K562 (cell line): ENCODE data around the gene PHF21A. TPM values are rescaled to one million over a fixed set of nuclear protein-coding genes. Genes with fewer than 3 reads are reported as not detected.

ENCODE experiments used
- BDP1 ChIP-seq: IDR thresholded peaks from 3 replicates; pipeline ENCODE4 v1.6.1; 2011; ENCODE audit not compliant: insufficient read length, insufficient read depth
- CCAR2 ChIP-seq: fragments of 200-400 bp; formaldehyde crosslinking; IDR thresholded peaks from 2 replicates; pipeline ENCODE4 v1.6.1; 2017; ENCODE audit warnings: mild to moderate bottlenecking, low read depth, low read length
- GTF2F1 ChIP-seq: IDR thresholded peaks from 2 replicates; pipeline ENCODE4 v1.6.1; 2011; ENCODE audit warnings: low read depth, low read length, improper control_type of control experiment
- HLTF ChIP-seq: fragments of 450-650 bp; IDR thresholded peaks from 2 replicates; pipeline ENCODE4 v1.6.1; 2016
- KDM4B ChIP-seq, 2 experiments: fragments of 450-650 bp in 1 of 2; sonication (generic) in 1 of 2; IDR thresholded peaks; 2 replicates each; pipeline ENCODE4 v1.6.1; 2016 to 2017; ENCODE audit warnings: borderline replicate concordance in 2 of 2, antibody characterized with exemption in 1 of 2, low read depth in 1 of 2, mild to moderate bottlenecking in 1 of 2
- RBM34 ChIP-seq: fragments of 200-400 bp; formaldehyde crosslinking; IDR thresholded peaks from 2 replicates; pipeline ENCODE4 v1.6.1; 2018; ENCODE audit warnings: low read length, borderline replicate concordance; ENCODE audit not compliant: insufficient read depth
- ZNF217 ChIP-seq: sonication (generic); formaldehyde crosslinking; IDR thresholded peaks from 2 replicates; pipeline ENCODE4 v1.8.0; 2022; ENCODE audit warnings: mild to moderate bottlenecking, missing genetic modification reagents
- ZNF316 ChIP-seq: fragments of 450-650 bp; IDR thresholded peaks from 2 replicates; pipeline ENCODE4 v1.6.1; 2016
- ZNF507 ChIP-seq: conservative IDR thresholded peaks from 2 replicates; pipeline ENCODE4 v1.6.1; 2017; ENCODE audit warnings: missing genetic modification characterization, missing compliant biosample characterization
- ZNF57 ChIP-seq: fragments of 450-650 bp; formaldehyde crosslinking; IDR thresholded peaks from 2 replicates; pipeline ENCODE4 v1.4.0; 2020; ENCODE audit warnings: mild to moderate bottlenecking, moderate library complexity
- ZNF586 ChIP-seq: fragments of 450-650 bp; formaldehyde crosslinking; conservative IDR thresholded peaks from 2 replicates; pipeline ENCODE4 v1.4.0; 2020; ENCODE audit warnings: mild to moderate bottlenecking, moderate library complexity
- ZNF707 ChIP-seq: fragments of 250-450 bp; sonication (Bioruptor Pico); conservative IDR thresholded peaks from 2 replicates; pipeline ENCODE4 v1.8.0; 2022; ENCODE audit warnings: inconsistent platforms, mild to moderate bottlenecking, moderate library complexity
- ZNF76 ChIP-seq: fragments of 250-450 bp; sonication (Bioruptor Pico); IDR thresholded peaks from 2 replicates; pipeline ENCODE4 v1.4.0; 2020; ENCODE audit warnings: mild to moderate bottlenecking, moderate library complexity, borderline replicate concordance
- polyA plus RNA-seq, 8 experiments: library from polyadenylated mRNA; depleted of rRNA in 4 of 8; stranded (reverse) in 5 of 8; unstranded in 3 of 8; fragments of >200 nt; fragmentation: Nextera tagmentation in 2 of 8; fragmentation: Illumina TruSeq in 1 of 8; extraction: Ambion mirVana in 2 of 8; extraction: Trizol in 1 of 8; gene quantifications; 2 replicates each; pipeline versions ENCODE4 v1.2.1 to v1.2.3, GENCODE V29; 2011 to 2014; ENCODE audit warnings: inconsistent platforms in 1 of 8, missing spikeins in 1 of 8
- total RNA-seq, 7 experiments: library from RNA; depleted of rRNA in 6 of 7; stranded (reverse); fragments of >200 nt in 6 of 7; fragmentation: Illumina TruSeq in 2 of 7; extraction: Trizol in 2 of 7; gene quantifications; 2 replicates each; pipeline versions ENCODE4 v1.2.1 to v1.2.3, GENCODE V29; 2011 to 2021; ENCODE audit warnings: low replicate concordance in 1 of 7
- TF ChIP-seq, protein P1 (sequence below): sonication (generic); formaldehyde crosslinking; IDR thresholded peaks from 2 replicates; pipeline ENCODE4 v1.8.1; 2022; ENCODE audit warnings: missing genetic modification reagents
- TF ChIP-seq, protein P2 (sequence below): fragments of 450-650 bp; IDR thresholded peaks from 2 replicates; pipeline ENCODE4 v1.6.1; 2017; ENCODE audit warnings: antibody characterized with exemption, mild to moderate bottlenecking
- TF ChIP-seq, protein P3 (sequence below): fragments of 450-650 bp; conservative IDR thresholded peaks from 2 replicates; pipeline ENCODE4 v1.6.1; 2016; ENCODE audit warnings: missing genetic modification characterization, low read depth, mild to moderate bottlenecking, control low read depth, missing compliant biosample characterization
- TF ChIP-seq, protein P4 (sequence below): fragments of 250-450 bp; sonication (Bioruptor Pico); IDR thresholded peaks from 2 replicates; pipeline ENCODE4 v1.4.0; 2020; ENCODE audit warnings: mild to moderate bottlenecking, moderate library complexity

Gene PHF21A
- total and polyA plus RNA-seq, 9 of the 15 experiments (the other 6 are each of a cell fraction or from before 2014, with no cell fraction given) = 1.5 to 32.4 (median 10.7) TPM

- TF ChIP-seq, protein P1, sequence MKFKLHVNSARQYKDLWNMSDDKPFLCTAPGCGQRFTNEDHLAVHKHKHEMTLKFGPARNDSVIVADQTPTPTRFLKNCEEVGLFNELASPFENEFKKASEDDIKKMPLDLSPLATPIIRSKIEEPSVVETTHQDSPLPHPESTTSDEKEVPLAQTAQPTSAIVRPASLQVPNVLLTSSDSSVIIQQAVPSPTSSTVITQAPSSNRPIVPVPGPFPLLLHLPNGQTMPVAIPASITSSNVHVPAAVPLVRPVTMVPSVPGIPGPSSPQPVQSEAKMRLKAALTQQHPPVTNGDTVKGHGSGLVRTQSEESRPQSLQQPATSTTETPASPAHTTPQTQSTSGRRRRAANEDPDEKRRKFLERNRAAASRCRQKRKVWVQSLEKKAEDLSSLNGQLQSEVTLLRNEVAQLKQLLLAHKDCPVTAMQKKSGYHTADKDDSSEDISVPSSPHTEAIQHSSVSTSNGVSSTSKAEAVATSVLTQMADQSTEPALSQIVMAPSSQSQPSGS (CRISPR knock-in tag) = no peak
- TF ChIP-seq, protein P2, sequence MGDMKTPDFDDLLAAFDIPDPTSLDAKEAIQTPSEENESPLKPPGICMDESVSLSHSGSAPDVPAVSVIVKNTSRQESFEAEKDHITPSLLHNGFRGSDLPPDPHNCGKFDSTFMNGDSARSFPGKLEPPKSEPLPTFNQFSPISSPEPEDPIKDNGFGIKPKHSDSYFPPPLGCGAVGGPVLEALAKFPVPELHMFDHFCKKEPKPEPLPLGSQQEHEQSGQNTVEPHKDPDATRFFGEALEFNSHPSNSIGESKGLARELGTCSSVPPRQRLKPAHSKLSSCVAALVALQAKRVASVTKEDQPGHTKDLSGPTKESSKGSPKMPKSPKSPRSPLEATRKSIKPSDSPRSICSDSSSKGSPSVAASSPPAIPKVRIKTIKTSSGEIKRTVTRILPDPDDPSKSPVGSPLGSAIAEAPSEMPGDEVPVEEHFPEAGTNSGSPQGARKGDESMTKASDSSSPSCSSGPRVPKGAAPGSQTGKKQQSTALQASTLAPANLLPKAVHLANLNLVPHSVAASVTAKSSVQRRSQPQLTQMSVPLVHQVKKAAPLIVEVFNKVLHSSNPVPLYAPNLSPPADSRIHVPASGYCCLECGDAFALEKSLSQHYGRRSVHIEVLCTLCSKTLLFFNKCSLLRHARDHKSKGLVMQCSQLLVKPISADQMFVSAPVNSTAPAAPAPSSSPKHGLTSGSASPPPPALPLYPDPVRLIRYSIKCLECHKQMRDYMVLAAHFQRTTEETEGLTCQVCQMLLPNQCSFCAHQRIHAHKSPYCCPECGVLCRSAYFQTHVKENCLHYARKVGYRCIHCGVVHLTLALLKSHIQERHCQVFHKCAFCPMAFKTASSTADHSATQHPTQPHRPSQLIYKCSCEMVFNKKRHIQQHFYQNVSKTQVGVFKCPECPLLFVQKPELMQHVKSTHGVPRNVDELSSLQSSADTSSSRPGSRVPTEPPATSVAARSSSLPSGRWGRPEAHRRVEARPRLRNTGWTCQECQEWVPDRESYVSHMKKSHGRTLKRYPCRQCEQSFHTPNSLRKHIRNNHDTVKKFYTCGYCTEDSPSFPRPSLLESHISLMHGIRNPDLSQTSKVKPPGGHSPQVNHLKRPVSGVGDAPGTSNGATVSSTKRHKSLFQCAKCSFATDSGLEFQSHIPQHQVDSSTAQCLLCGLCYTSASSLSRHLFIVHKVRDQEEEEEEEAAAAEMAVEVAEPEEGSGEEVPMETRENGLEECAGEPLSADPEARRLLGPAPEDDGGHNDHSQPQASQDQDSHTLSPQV = no peak
- TF ChIP-seq, protein P3, sequence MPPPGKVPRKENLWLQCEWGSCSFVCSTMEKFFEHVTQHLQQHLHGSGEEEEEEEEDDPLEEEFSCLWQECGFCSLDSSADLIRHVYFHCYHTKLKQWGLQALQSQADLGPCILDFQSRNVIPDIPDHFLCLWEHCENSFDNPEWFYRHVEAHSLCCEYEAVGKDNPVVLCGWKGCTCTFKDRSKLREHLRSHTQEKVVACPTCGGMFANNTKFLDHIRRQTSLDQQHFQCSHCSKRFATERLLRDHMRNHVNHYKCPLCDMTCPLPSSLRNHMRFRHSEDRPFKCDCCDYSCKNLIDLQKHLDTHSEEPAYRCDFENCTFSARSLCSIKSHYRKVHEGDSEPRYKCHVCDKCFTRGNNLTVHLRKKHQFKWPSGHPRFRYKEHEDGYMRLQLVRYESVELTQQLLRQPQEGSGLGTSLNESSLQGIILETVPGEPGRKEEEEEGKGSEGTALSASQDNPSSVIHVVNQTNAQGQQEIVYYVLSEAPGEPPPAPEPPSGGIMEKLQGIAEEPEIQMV = no peak
- TF ChIP-seq ZNF586 (CRISPR knock-in tag) (no peak), KDM4B (IDR thresholded peaks at IDR 0.05; ENCODE audit: borderline replicate concordance in 2 of 2, low read depth in 1 of 2) (no peak), ZNF217 (no peak), HLTF (no peak), ZNF316 (peak; percentile 92), RBM34 (no peak), BDP1 (no peak), ZNF507 (tag) (no peak), GTF2F1 (no peak), ZNF57 (CRISPR knock-in tag) (no peak), ZNF707 (CRISPR knock-in tag) (no peak), CCAR2 (no peak), ZNF76 (CRISPR knock-in tag) (no peak)
- TF ChIP-seq, protein P4, sequence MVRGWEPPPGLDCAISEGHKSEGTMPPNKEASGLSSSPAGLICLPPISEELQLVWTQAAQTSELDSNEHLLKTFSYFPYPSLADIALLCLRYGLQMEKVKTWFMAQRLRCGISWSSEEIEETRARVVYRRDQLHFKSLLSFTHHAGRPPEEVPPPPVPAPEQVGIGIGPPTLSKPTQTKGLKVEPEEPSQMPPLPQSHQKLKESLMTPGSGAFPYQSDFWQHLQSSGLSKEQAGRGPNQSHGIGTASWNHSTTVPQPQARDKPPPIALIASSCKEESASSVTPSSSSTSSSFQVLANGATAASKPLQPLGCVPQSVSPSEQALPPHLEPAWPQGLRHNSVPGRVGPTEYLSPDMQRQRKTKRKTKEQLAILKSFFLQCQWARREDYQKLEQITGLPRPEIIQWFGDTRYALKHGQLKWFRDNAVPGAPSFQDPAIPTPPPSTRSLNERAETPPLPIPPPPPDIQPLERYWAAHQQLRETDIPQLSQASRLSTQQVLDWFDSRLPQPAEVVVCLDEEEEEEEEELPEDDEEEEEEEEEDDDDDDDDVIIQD (CRISPR knock-in tag) = no peak
These were observed 5.1 kb downstream of the PHF21A start (continued) for GRCh38 chr11:46116007-46116711.
